Endothelial cell (in vitro differentiated cells): ENCODE results near the gene ATXN7L1. TPM values are rescaled to one million over a fixed set of nuclear protein-coding genes. Genes with fewer than 3 reads are reported as not detected.

Experiments
- DNase-seq: peaks from one replicate; pipeline ENCODE4 v3.0.0; 2021; ENCODE audit warnings: low spot score
- H3K27ac Mint-ChIP-seq: one replicate; pipeline ENCODE4 v1.8.0; 2021; ENCODE audit warnings: mixed read lengths, inconsistent platforms; ENCODE audit not compliant: unreplicated experiment
- H3K27me3 Mint-ChIP-seq: one replicate; pipeline ENCODE4 v1.8.0; 2021; ENCODE audit warnings: mild to moderate bottlenecking, moderate library complexity, mixed read lengths, inconsistent platforms; ENCODE audit not compliant: unreplicated experiment
- H3K36me3 Mint-ChIP-seq: one replicate; pipeline ENCODE4 v1.8.0; 2021; ENCODE audit warnings: mild to moderate bottlenecking, low read depth, mixed read lengths, inconsistent platforms; ENCODE audit not compliant: unreplicated experiment
- H3K4me1 Mint-ChIP-seq: one replicate; pipeline ENCODE4 v1.8.0; 2021; ENCODE audit warnings: mild to moderate bottlenecking, mixed read lengths, inconsistent platforms; ENCODE audit not compliant: unreplicated experiment
- H3K4me3 Mint-ChIP-seq: one replicate; pipeline ENCODE4 v1.8.0; 2021; ENCODE audit warnings: mild to moderate bottlenecking, mixed read lengths, inconsistent platforms; ENCODE audit not compliant: unreplicated experiment
- H3K9me3 Mint-ChIP-seq: one replicate; pipeline ENCODE4 v1.8.0; 2021; ENCODE audit warnings: mixed read lengths, inconsistent platforms; ENCODE audit not compliant: unreplicated experiment
- total RNA-seq: library from RNA; stranded (reverse); fragmentation: NEBNext Ultra II Directional; extraction: Animal tissue kit (Norgen Biotek cat#: 25700); gene quantifications from one replicate; pipeline ENCODE4 v1.2.1, GENCODE V29; 2021; ENCODE audit not compliant: unreplicated experiment
- TF ChIP-seq, protein P1 (sequence below): fragments of 200-600 bp; sonication (generic); IDR thresholded peaks from one replicate; pipeline ENCODE4 v1.5.0; 2021; ENCODE audit warnings: antibody characterized with exemption; ENCODE audit not compliant: unreplicated experiment

Gene ATXN7L1
- total RNA-seq, 1 donor from 2014 or later = 18.4 TPM

GRCh38 chr7:105621176-105621575 is 255.2 kb downstream of the ATXN7L1 start:
- Mint-ChIP-seq H3K4me1 (peaks cover 8% of the 10 kb centered on the region), H3K27me3 (peaks cover 2% of the 10 kb centered on the region), H3K9me3 (no peaks in the 10 kb centered on the region), H3K4me3 (no peak overlapping the region), H3K27ac (no peak overlapping the region), H3K36me3 (peaks cover 20% of the 10 kb centered on the region)
- no peak for DNase-seq
- TF ChIP-seq, protein P1, sequence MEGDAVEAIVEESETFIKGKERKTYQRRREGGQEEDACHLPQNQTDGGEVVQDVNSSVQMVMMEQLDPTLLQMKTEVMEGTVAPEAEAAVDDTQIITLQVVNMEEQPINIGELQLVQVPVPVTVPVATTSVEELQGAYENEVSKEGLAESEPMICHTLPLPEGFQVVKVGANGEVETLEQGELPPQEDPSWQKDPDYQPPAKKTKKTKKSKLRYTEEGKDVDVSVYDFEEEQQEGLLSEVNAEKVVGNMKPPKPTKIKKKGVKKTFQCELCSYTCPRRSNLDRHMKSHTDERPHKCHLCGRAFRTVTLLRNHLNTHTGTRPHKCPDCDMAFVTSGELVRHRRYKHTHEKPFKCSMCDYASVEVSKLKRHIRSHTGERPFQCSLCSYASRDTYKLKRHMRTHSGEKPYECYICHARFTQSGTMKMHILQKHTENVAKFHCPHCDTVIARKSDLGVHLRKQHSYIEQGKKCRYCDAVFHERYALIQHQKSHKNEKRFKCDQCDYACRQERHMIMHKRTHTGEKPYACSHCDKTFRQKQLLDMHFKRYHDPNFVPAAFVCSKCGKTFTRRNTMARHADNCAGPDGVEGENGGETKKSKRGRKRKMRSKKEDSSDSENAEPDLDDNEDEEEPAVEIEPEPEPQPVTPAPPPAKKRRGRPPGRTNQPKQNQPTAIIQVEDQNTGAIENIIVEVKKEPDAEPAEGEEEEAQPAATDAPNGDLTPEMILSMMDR = no peak

GRCh38 chr7:105619590-105619989 is 256.8 kb downstream of the ATXN7L1 start:
- Mint-ChIP-seq H3K36me3 (peaks cover 20% of the 10 kb centered on the region), H3K4me1 (peaks cover 10% of the 10 kb centered on the region), H3K27ac (no peak overlapping the region), H3K4me3 (no peak overlapping the region), H3K27me3 (peaks cover 1% of the 10 kb centered on the region), H3K9me3 (no peaks in the 10 kb centered on the region)
- DNase-seq = no peak
- TF ChIP-seq, protein P1 = no peak

GRCh38 chr7:105618016-105618296 is 258.4 kb downstream of the ATXN7L1 start:
- Mint-ChIP-seq H3K4me3 (no peak overlapping the region), H3K4me1 (peaks cover 19% of the 10 kb centered on the region), H3K36me3 (peaks cover 17% of the 10 kb centered on the region), H3K9me3 (no peaks in the 10 kb centered on the region), H3K27ac (no peak overlapping the region), H3K27me3 (peaks cover 9% of the 10 kb centered on the region)
- DNase-seq = no peak
- TF ChIP-seq, protein P1 = no peak

GRCh38 chr7:105617280-105618015 is 259.0 kb downstream of the ATXN7L1 start:
- DNase-seq = no peak
- no peak overlapping the region for H3K27ac Mint-ChIP-seq
- H3K4me3 Mint-ChIP-seq = no peak overlapping the region
- H3K9me3 Mint-ChIP-seq = no peaks in the 10 kb centered on the region
- peaks cover 19% of the 10 kb centered on the region for H3K4me1 Mint-ChIP-seq
- TF ChIP-seq, protein P1 = no peak
- peaks cover 12% of the 10 kb centered on the region for H3K36me3 Mint-ChIP-seq
- H3K27me3 Mint-ChIP-seq = peaks cover 9% of the 10 kb centered on the region

DNA sequence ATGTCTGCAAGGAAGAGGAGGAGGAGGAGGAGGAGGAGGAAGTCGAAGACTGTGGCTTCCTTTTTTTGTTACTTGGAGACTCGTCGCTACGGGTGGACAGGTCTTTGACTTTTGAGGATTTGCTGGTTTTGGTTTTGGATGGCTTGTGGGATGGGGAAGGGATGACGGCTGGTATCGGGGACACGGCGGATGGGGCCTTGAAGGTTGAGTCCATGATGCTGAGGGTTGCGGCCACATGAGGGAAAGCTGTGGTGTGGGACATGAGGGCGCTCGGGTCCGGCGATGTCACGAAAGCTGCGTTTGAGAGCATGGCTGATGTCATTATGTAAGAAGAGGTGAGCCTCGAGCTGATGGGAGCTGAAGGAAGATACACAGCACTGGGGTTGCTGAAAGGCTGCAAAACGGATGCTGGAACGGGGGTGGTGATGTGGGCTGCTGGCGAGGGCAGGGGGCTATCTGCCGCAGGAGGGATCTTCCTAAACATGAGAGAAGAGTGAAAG is 262.0 kb downstream of the ATXN7L1 start:
- peaks cover 12% of the 10 kb centered on the region for H3K36me3 Mint-ChIP-seq
- peak overlapping the region; percentile 76 for H3K4me3 Mint-ChIP-seq
- H3K27ac Mint-ChIP-seq = no peak overlapping the region
- H3K4me1 Mint-ChIP-seq = peaks cover 11% of the 10 kb centered on the region
- TF ChIP-seq, protein P1 = no peak
- no peak for DNase-seq
- peaks cover 14% of the 10 kb centered on the region for H3K27me3 Mint-ChIP-seq
- H3K9me3 Mint-ChIP-seq = no peaks in the 10 kb centered on the region
